GM21360 (cell line): ENCODE data around the gene POFUT1.
"Not testable (repeated sequence)": the region's sequence is repeated elsewhere in the genome, so short reads cannot be mapped to it uniquely, and the experiment has no call there.

Experiments used
- ATAC-seq: cut with Tn5 transposase; IDR thresholded peaks from one replicate; pipeline ENCODE4 v1.9.1; 2021; ENCODE audit warnings: mild to moderate bottlenecking, moderate library complexity; ENCODE audit not compliant: unreplicated experiment

POFUT1 gene

GRCh38 chr20:32207626-32208498 is at the start of gene POFUT1, which contains the start of gene PLAGL2:
POFUT1 (plus strand) TSS chr20:32207880; CDS start chr20:32207942, 62 bp downstream.
PLAGL2 (minus strand) TSS chr20:32207743; CDS start chr20:32202178, 5,565 bp downstream.
- peak; percentile 87 for ATAC-seq

GRCh38 chr20:32158351-32158750 is 49.3 kb upstream of the POFUT1 start:
- ATAC-seq = no peak

GRCh38 chr20:32158943-32159660 is 48.6 kb upstream of the POFUT1 start:
- ATAC-seq = no peak

- ATAC-seq = no peak
Measured at GRCh38 chr20:32159766-32160221, 47.9 kb upstream of the POFUT1 start.

- ATAC-seq = no peak
Measured at GRCh38 chr20:32160341-32160740, 47.3 kb upstream of the POFUT1 start.

- ATAC-seq = no peak
Measured at GRCh38 chr20:32162351-32162750, 45.3 kb upstream of the POFUT1 start.

- ATAC-seq = no peak
Measured at GRCh38 chr20:32163951-32164350, 43.7 kb upstream of the POFUT1 start.

- no peak for ATAC-seq
Measured at GRCh38 chr20:32164984-32165735, 42.5 kb upstream of the POFUT1 start.

- ATAC-seq = no peak
Measured at GRCh38 chr20:32165836-32166545, 41.7 kb upstream of the POFUT1 start.

GRCh38 chr20:32167552-32167951 is 40.1 kb upstream of the POFUT1 start:
- ATAC-seq = no peak

GRCh38 chr20:32168184-32168910 is 39.3 kb upstream of the POFUT1 start:
- no peak for ATAC-seq

GRCh38 chr20:32177696-32178095 is 30.0 kb upstream of the POFUT1 start:
- not testable (repeated sequence) for ATAC-seq

GRCh38 chr20:32179515-32179914 is 28.2 kb upstream of the POFUT1 start:
- no peak for ATAC-seq

- no peak for ATAC-seq
Measured at GRCh38 chr20:32179934-32180333, 27.7 kb upstream of the POFUT1 start.

- no peak for ATAC-seq
Measured at GRCh38 chr20:32181606-32182005, 26.1 kb upstream of the POFUT1 start.

GRCh38 chr20:32183947-32184635 is 23.6 kb upstream of the POFUT1 start:
- no peak for ATAC-seq

- no peak for ATAC-seq
Measured at GRCh38 chr20:32184961-32185603, 22.6 kb upstream of the POFUT1 start.

GRCh38 chr20:32186506-32186905 is 21.2 kb upstream of the POFUT1 start:
- ATAC-seq = no peak
